Islet precursor cell (in vitro differentiated cells): ENCODE results near the gene CORO1C.

Experiments used
- DNase-seq: peaks from one replicate; pipeline ENCODE4 v3.0.0-alpha.2; 2018

CORO1C gene

DNA sequence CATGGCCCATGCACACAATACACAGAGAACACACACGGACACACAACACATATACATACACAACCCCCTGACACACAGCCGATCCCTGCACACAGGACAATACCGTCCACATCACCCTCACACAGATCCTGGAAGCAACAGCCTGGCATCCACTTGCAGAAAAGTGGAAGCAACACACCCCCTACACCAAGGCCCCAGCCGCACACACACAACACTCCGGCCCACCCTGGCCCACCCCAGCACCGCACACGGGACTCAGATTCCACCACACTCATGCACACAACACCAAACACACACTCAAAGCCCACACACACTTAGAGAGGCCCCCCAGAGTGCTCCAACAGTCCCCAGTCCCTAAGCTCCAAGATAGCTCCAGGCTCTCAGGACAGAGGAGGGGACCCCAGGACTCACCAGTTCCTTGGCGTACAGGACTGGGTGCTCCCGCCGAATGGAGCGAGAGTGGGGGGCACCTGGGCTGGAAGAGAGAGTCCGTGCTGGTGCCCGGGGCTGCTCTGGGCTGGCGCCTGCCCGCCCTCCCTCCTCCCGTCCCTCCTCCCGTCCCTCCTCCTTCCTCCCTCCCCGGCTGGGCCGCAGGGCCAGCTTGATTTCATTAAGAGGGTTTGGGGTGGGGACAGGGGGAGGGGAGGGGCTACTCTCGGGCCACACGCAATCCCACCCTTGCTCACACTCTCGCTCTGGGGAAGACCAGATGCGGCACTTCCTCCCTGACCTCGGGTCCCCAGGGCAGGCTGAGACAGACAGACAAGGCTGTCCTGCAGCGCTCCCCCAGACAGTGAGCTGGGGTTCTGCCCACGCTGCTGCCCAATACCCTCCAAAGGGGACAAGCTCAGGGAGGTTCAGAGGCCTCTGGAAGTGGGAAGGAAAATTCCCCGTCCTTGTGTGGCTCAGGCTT lies 133.5 kb downstream of the CORO1C start, which contains the start of gene TMEM119:
Gene TMEM119 (minus strand): TSS at position 526 of the 913 bp plus-strand sequence. CDS start 5,701 bp downstream, outside the sequence.
- no peak for DNase-seq

DNA sequence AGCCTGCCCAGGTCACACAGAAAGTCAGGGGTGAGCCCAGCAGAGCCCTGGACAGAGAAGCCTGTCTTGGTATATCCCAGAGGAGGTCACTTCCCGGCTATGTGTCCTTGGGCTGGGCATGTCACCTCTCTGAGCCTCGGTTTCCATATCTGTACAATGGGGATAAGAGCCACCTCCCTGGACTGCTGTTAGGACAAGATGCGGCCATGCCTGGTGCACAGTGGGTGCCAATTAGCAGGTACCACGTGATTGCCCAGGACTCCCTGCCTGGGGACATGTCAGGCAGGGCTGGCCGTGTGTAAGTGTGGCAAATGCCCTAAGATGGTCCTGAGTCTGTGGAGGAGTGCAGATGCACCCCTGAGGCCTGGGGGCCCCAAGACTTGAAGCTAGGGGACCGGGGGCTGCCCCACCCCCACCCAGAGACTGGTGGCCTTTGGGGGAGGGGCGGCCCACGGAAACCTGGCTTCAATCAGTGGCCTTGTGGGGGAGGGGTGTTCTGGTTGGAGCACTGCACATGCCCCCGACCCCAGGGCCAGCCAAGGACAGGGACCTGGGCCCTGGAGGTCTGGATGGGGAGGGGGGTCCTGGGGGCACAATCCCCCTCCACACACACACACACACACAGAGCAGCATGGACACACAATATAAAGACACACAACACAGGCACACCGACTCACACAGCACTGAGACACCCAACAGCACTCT lies 134.3 kb downstream of the CORO1C start:
- no peak for DNase-seq

DNA sequence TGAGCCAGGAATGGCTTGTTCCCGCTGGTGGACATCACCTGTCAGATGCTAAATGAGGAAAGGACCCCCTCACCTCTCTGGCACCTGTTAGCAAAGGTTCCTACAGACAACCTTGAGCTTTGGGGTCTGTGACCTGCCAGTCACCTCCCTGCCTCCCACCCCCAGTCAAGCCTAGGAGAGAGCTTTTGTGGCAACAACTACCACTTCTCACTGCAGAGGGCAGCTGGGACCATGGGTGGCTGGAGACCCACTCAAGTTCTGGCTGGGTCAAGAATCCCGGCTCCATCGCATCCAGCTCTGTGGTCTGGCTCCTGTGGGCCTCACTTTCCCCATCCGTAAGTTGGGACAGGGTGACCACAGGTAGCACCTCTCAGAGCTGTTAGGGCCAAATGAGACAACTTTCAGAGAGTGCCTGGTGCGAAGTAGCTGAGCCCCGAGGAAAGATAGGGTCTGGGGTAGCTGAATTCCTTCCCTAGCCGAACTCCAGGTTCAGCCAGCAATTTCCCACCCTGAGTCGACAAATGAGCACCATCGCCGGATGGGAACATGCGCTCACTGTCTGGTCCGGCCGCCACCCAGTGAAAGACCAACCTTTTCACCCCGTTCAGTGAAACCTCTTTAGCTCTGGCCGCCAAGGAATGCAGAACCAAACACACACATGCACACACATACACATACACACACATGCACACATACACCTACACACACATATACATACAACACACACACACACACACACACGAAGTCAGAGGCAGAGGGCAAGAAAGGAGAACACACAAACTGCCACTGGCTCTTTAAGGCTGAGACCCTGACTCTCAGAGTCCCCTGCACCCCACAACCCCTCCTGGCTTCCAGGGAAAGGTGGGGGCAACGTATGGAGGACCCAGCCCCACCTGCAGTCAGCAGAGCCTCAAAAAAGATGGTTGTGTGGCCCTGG lies 135.3 kb downstream of the CORO1C start:
- no peak for DNase-seq
